HepG2 (cell line): ENCODE results near the gene DDX43. TPM values are rescaled to one million over a fixed set of nuclear protein-coding genes. Genes with fewer than 3 reads are reported as not detected.
A peak's percentile ranks its signal among the peaks of the same experiment; 100 is the strongest.

Source experiments
- THAP8 ChIP-seq: sonication (generic); formaldehyde crosslinking; IDR thresholded peaks from 2 replicates; pipeline ENCODE4 v1.5.1; 2020; ENCODE audit warnings: missing genetic modification reagents, mild to moderate bottlenecking, borderline replicate concordance
- ZBTB40 ChIP-seq, 2 experiments: fragments of 450-650 bp in 1 of 2; sonication (generic) in 1 of 2; formaldehyde crosslinking in 1 of 2; IDR thresholded peaks; 2 replicates each; pipeline versions ENCODE4 v1.6.1 to v1.8.0; 2016 to 2022; ENCODE audit warnings: antibody characterized with exemption in 1 of 2, mild to moderate bottlenecking in 1 of 2, missing genetic modification reagents in 1 of 2
- polyA plus RNA-seq, 8 experiments: library from polyadenylated mRNA; depleted of rRNA in 3 of 8; stranded (reverse) in 7 of 8; unstranded in 1 of 8; fragments of >200 nt; fragmentation: Illumina TruSeq in 4 of 8; extraction: Trizol in 4 of 8; gene quantifications; 2 replicates each; pipeline versions ENCODE4 v1.2.1 to v1.2.3, GENCODE V29; 2011 to 2016; ENCODE audit warnings: low read depth in 4 of 8, missing spikeins in 1 of 8, mixed read lengths in 1 of 8; ENCODE audit not compliant: insufficient read depth in 1 of 8
- small RNA-seq, 3 experiments: library from RNA; depleted of rRNA; stranded (forward); fragments of <200 nt; gene quantifications; one replicate each; pipeline ENCODE3, GENCODE V24; 2012; ENCODE audit warnings: low read depth in 2 of 3, low replicate concordance in 1 of 3; ENCODE audit not compliant: insufficient read length in 3 of 3, insufficient read depth in 2 of 3
- total RNA-seq, 5 experiments: library from RNA; depleted of rRNA; stranded (reverse); fragments of >200 nt; fragmentation: Illumina TruSeq; extraction: Trizol; gene quantifications; 2 replicates each; pipeline ENCODE4 v1.2.3, GENCODE V29; 2016; ENCODE audit warnings: low read depth in 1 of 5

Gene DDX43
- total and polyA plus RNA-seq, 2 of the 13 experiments (the other 11 are each of a cell fraction or from before 2014, with no cell fraction given): not detected

- TF ChIP-seq ZBTB40 (IDR thresholded peaks at IDR 0.05): no peak
- peak; percentile 50 for TF ChIP-seq ZBTB40 (CRISPR knock-in tag; IDR thresholded peaks at IDR 0.05)
- no peak for TF ChIP-seq THAP8 (CRISPR knock-in tag)
- TF ChIP-seq, all 625 proteins: peak for 215
Observed at GRCh38 chr6:73461537-73462350, 67.1 kb downstream of the DDX43 start, which contains the start of gene MTO1 (continued).

Small RNAs within 50 kb of the gene (small RNA-seq; reads per million reads assigned to genes)
- gene RNU6-975P (0 reads per million in 3 experiments), gene RPL39P3 (0 reads per million in 3 experiments)

Other genes with a start within 250 kb of the DDX43 start
- gene KHDC1L, start 169.3 kb upstream of the DDX43 start, total RNA-seq (2016; rRNA removed; fragmentation: Illumina TruSeq; extraction: Trizol): not detected in 2 replicates
- not detected in 2 replicates for gene KHDC1L, start 169.3 kb upstream of the DDX43 start, polyA plus RNA-seq (2011; rRNA removed)
- gene KHDC1, start 131.6 kb upstream of the DDX43 start, total RNA-seq (2016; rRNA removed; fragmentation: Illumina TruSeq; extraction: Trizol): not detected in 2 replicates
- not detected in 2 replicates for gene KHDC1, start 131.6 kb upstream of the DDX43 start, polyA plus RNA-seq (2011; rRNA removed)
- gene DPPA5, start 40.6 kb upstream of the DDX43 start, total RNA-seq (2016; rRNA removed; fragmentation: Illumina TruSeq; extraction: Trizol): not detected in 2 replicates
- not detected in 2 replicates for gene DPPA5, start 40.6 kb upstream of the DDX43 start, polyA plus RNA-seq (2011; rRNA removed)
- gene KHDC3L, start 32.2 kb upstream of the DDX43 start, total RNA-seq (2016; rRNA removed; fragmentation: Illumina TruSeq; extraction: Trizol): not detected in 2 replicates
- not detected in 2 replicates for gene KHDC3L, start 32.2 kb upstream of the DDX43 start, polyA plus RNA-seq (2011; rRNA removed)
- gene OOEP, start 24.9 kb upstream of the DDX43 start, total RNA-seq (2016; rRNA removed; fragmentation: Illumina TruSeq; extraction: Trizol): not detected in 2 replicates
- gene OOEP, start 24.9 kb upstream of the DDX43 start, polyA plus RNA-seq (2011; rRNA removed): not detected in 2 replicates
- 0.07 TPM in 1 of 2 replicates, not detected in the other for gene CGAS, start 57.5 kb downstream of the DDX43 start, total RNA-seq (2016; rRNA removed; fragmentation: Illumina TruSeq; extraction: Trizol)
- 0.03 and 0.04 TPM in 2 replicates for gene CGAS, start 57.5 kb downstream of the DDX43 start, polyA plus RNA-seq (2011; rRNA removed)
- gene MTO1, start 66.9 kb downstream of the DDX43 start, total RNA-seq (2016; rRNA removed; fragmentation: Illumina TruSeq; extraction: Trizol): 31.9 and 45.3 TPM in 2 replicates
- 20.1 and 21.1 TPM in 2 replicates for gene MTO1, start 66.9 kb downstream of the DDX43 start, polyA plus RNA-seq (2011; rRNA removed)
- gene EEF1A1, start 126.2 kb downstream of the DDX43 start, total RNA-seq (2016; rRNA removed; fragmentation: Illumina TruSeq; extraction: Trizol): 13,726 and 19,145 TPM in 2 replicates
- 14,480 and 17,172 TPM in 2 replicates for gene EEF1A1, start 126.2 kb downstream of the DDX43 start, polyA plus RNA-seq (2011; rRNA removed)